AG04450 (cell line): Measurements from ENCODE around the gene SKI. TPM values are rescaled to one million over a fixed set of nuclear protein-coding genes. Genes with fewer than 3 reads are reported as not detected.

Experiments
- CTCF ChIA-PET: fragments of 300-600, 350-600 bp; formaldehyde crosslinking; extraction: SDS; loops from one replicate; lab custom pipeline; 2022; ENCODE audit warnings: antibody characterized with exemption, inconsistent platforms; lab: Charles Lee
- POLR2A ChIA-PET: fragments of 350-600 bp; formaldehyde crosslinking; extraction: SDS; loops from one replicate; lab custom pipeline; 2021; ENCODE audit warnings: antibody characterized with exemption, inconsistent platforms; lab: Yijun Ruan, JAX
- DNase-seq: peaks from one replicate; pipeline ENCODE4 v3.0.0-alpha.2; 2011; ENCODE audit warnings: low read depth, low spot score
- H3K27ac ChIP-seq: one replicate; pipeline ENCODE4 v1.5.1; 2012; ENCODE audit warnings: low read depth, low read length, control low read depth
- H3K27me3 ChIP-seq: one replicate; pipeline ENCODE4 v1.6.0; 2012; ENCODE audit warnings: low read length; ENCODE audit not compliant: control insufficient read depth, insufficient read depth
- H3K4me3 ChIP-seq: 2 replicates; pipeline ENCODE4 v1.5.1; 2011; ENCODE audit warnings: mild to moderate bottlenecking, low read depth, low read length, control low read depth
- H3K9me3 ChIP-seq: 2 replicates; pipeline ENCODE4 v1.5.1; 2012; ENCODE audit warnings: low read length; ENCODE audit not compliant: control insufficient read depth, insufficient read depth
- polyA plus RNA-seq: library from polyadenylated mRNA; depleted of rRNA; stranded (reverse); fragments of >200 nt; gene quantifications from 2 replicates; pipeline ENCODE4 v1.2.3, GENCODE V29; 2011
- TF ChIP-seq, protein P1 (sequence below): IDR thresholded peaks from 2 replicates; pipeline ENCODE4 v1.5.1; 2011; ENCODE audit warnings: low read depth, low read length, control low read depth, inconsistent platforms

The SKI gene
- polyA plus RNA-seq, 1 experiment = 6.7 TPM

DNA sequence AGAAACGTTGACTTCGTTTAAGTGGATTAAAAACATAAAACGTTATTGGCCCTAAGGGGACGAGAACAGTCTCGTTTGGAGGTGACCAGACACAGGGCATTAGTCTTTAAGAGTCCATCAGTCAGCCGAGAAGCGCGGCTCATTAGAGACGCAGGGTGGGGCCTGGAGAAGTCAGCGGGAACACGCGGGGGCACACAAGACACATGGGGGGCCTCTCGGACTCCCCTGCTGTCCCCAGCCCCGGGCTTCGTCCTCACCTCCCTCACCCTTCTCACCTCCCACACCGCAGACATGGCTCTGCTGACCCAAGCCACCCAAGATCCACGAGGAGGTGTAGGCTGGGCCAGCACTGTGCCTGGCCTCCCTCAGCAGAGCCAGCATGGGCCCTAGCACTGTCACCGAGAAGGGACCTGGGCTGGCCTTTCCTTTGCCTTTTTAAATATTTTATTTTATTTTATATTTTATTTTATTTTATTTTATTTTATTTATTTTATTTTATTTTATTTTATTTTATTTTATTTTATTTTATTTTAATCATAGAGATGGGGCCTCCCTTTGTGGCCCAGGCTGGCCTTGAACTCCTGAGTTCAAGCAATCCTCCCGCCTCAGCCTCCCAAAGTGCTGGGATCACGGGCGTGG, 114.4 kb downstream of the SKI start:
- H3K9me3 ChIP-seq = peaks cover 5% of the 10 kb centered on the region; the same call in 1 of the 2 replicates
- H3K27me3 ChIP-seq = peaks cover 6% of the 10 kb centered on the region
- ChIA-PET CTCF (no interaction called here), POLR2A (no interaction called here)
- TF ChIP-seq, protein P1, sequence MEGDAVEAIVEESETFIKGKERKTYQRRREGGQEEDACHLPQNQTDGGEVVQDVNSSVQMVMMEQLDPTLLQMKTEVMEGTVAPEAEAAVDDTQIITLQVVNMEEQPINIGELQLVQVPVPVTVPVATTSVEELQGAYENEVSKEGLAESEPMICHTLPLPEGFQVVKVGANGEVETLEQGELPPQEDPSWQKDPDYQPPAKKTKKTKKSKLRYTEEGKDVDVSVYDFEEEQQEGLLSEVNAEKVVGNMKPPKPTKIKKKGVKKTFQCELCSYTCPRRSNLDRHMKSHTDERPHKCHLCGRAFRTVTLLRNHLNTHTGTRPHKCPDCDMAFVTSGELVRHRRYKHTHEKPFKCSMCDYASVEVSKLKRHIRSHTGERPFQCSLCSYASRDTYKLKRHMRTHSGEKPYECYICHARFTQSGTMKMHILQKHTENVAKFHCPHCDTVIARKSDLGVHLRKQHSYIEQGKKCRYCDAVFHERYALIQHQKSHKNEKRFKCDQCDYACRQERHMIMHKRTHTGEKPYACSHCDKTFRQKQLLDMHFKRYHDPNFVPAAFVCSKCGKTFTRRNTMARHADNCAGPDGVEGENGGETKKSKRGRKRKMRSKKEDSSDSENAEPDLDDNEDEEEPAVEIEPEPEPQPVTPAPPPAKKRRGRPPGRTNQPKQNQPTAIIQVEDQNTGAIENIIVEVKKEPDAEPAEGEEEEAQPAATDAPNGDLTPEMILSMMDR = no peak
- H3K27ac ChIP-seq = no peak overlapping the region
- DNase-seq = no peak
- H3K4me3 ChIP-seq = no peak overlapping the region

DNA sequence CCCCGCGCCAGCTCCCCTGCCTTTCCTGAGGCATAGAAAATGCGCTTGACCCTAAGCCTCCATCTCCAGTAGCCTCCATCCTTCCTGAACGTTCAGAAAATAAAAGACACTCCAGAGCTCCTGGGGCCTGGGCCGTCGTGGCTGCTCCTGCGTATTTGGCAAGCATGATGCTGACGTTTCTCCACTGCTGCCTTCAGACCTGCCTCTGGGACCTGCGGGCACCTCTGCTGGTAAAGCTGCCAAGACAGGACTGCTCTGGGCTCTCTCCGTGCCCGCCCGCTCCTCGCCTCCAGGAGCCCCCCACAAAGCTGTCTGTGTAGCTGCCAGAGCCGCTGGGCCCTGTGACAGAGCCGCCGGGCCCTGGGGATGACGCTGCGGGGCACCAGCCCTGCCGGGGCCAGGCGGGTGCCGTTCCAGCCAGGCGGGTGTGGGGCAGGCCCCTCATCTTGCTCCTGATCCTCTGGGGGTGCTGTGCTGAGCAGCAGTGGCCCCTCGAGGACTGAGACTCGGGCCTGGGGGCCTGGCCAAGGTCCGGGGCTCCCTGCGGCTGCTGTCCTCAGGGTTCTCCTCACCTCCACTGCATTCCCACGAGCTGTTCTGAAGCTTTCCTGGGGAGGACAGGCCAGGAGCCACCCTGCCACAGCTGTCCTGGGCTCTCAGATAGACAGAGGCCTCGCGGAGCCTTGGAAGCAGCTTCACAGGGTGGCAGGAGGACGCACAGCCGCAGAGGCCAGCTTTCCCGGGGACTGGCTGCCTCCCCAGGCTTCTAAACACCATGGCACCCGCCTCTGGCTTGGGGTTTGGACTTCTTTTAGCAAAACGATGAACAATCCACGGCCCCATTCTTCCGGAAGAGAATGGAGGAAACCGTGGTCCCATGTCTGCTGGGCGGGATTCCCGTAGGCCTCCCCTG, 115.2 kb downstream of the SKI start:
- peaks cover 5% of the 10 kb centered on the region; the same call in 1 of the 2 replicates for H3K9me3 ChIP-seq
- peaks cover 6% of the 10 kb centered on the region for H3K27me3 ChIP-seq
- DNase-seq = no peak
- H3K4me3 ChIP-seq = no peak overlapping the region
- ChIA-PET CTCF (no interaction called here), POLR2A (no interaction called here)
- TF ChIP-seq, protein P1 = no peak
- H3K27ac ChIP-seq = no peak overlapping the region

DNA sequence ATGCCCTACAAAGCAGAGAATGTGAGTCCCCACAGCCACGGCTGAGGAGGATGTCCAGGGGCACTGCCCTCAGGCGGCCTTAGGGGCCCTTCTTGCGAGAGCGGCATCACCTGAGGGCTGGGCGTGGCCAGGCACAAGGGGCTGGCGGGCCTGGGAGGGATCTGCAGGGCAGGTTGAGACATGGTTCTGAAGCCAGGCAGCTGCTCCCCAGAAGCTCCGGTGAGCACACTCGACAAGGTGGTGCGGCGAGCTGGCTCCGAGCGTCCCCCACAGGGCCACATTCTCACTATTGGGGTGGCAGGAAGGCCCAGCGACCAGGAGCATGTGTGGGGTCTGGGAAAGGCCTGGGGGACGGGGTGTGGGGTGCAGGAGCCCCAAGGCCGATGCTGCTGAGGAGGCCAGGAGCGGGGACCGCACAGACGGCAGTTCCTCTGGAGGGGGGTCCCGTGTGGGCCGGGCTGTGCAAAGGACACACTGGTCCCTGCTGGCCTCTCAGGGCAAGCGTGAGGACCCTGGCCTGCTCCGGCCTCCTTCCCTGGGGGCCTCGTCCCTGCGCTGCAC, 116.1 kb downstream of the SKI start:
- TF ChIP-seq, protein P1 = no peak
- DNase-seq = no peak
- H3K27ac ChIP-seq = no peak overlapping the region
- H3K27me3 ChIP-seq = peaks cover 6% of the 10 kb centered on the region
- CTCF ChIA-PET = no interaction called here
- POLR2A ChIA-PET = no interaction called here
- no peak overlapping the region for H3K4me3 ChIP-seq
- peaks cover 5% of the 10 kb centered on the region; the same call in 1 of the 2 replicates for H3K9me3 ChIP-seq

DNA sequence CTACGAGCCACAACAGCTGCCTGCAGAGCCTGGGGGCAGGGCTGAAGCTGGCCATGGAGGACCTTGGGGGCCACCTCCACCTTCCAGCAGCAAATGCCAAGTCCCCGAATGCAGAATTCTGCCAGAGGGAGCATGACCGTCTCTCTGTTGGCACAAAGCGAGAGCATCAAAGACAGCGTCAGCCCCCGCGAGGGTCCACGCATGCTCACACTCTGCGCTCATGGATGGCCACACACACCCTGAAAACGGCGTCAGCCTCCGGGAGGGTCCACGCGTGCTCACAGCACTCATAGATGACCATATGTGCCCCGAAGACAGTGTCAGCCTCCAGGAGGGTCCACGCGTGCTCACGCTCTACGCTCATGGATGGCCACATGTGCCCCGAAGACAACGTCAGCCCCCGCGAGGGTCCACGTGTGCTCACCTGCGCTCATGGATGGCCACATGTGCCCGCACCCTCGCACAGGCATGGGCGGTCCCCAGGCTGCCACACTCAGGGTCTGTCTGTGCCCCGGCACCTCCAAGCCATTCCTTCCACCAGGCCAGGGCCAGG, 116.7 kb downstream of the SKI start:
- TF ChIP-seq, protein P1 = no peak
- no peak for DNase-seq
- Histone ChIP-seq H3K27me3 (peaks cover 2% of the 10 kb centered on the region), H3K9me3 (peaks cover 5% of the 10 kb centered on the region; the same call in 1 of the 2 replicates), H3K27ac (no peak overlapping the region), H3K4me3 (no peak overlapping the region)
- CTCF ChIA-PET = no interaction called here
- POLR2A ChIA-PET = no interaction called here
